SK-N-SH treated with all-trans-retinoic acid at 6 μM for 48 hours (cell line): ENCODE data around the gene MTOR.

Experiments used
- ATAC-seq: fragments of 200-7000 bp; cut with Tn5 transposase; 3 replicates; pipeline ENCODE4 v1.9.1; 2020; ENCODE audit warnings: mild to moderate bottlenecking, moderate library complexity
- ARNTL ChIP-seq: fragments of 450-650 bp; formaldehyde crosslinking; IDR thresholded peaks from 2 replicates; pipeline ENCODE4 v1.5.0; 2020; ENCODE audit warnings: low read depth, mild to moderate bottlenecking, moderate library complexity, borderline replicate concordance
- BACH2 ChIP-seq: fragments of 250-450 bp; sonication (Bioruptor Pico); IDR thresholded peaks from 2 replicates; pipeline ENCODE4 v1.9.0; 2021; ENCODE audit warnings: mild to moderate bottlenecking, borderline replicate concordance
- ESRRG ChIP-seq: fragments of 250-450 bp; sonication (Bioruptor Pico); IDR thresholded peaks from 2 replicates; pipeline ENCODE4 v1.6.1; 2021; ENCODE audit warnings: mild to moderate bottlenecking
- GLIS3 ChIP-seq: fragments of 250-450 bp; sonication (Bioruptor Pico); IDR thresholded peaks from 2 replicates; pipeline ENCODE4 v1.5.0; 2020; ENCODE audit warnings: mild to moderate bottlenecking, moderate library complexity
- ISL1 ChIP-seq: fragments of 250-450 bp; sonication (Bioruptor Pico); IDR thresholded peaks from 2 replicates; pipeline ENCODE4 v2.1.2; 2022; ENCODE audit warnings: mild to moderate bottlenecking, moderate library complexity
- PPARA ChIP-seq: fragments of 250-450 bp; sonication (Bioruptor Pico); IDR thresholded peaks from 2 replicates; pipeline ENCODE4 v1.5.0; 2020; ENCODE audit warnings: mild to moderate bottlenecking, borderline replicate concordance
- RARB ChIP-seq: fragments of 250-450 bp; sonication (Bioruptor Pico); IDR thresholded peaks from 2 replicates; pipeline ENCODE4 v1.8.0; 2021; ENCODE audit warnings: mild to moderate bottlenecking, moderate library complexity
- SNAI2 ChIP-seq: fragments of 250-450 bp; sonication (Bioruptor Pico); IDR thresholded peaks from 2 replicates; pipeline ENCODE4 v1.5.0; 2020; ENCODE audit warnings: mild to moderate bottlenecking, moderate library complexity
- TCF4 ChIP-seq: fragments of 250-450 bp; sonication (Bioruptor Pico); IDR thresholded peaks from 2 replicates; pipeline ENCODE4 v1.8.0; 2021; ENCODE audit warnings: mild to moderate bottlenecking, moderate library complexity, borderline replicate concordance
- TOX ChIP-seq: fragments of 250-450 bp; sonication (Bioruptor Pico); IDR thresholded peaks from 2 replicates; pipeline ENCODE4 v1.8.0; 2021; ENCODE audit warnings: mild to moderate bottlenecking, moderate library complexity, borderline replicate concordance
- ZC3H10 ChIP-seq: fragments of 250-450 bp; sonication (Bioruptor Pico); IDR thresholded peaks from 2 replicates; pipeline ENCODE4 v1.5.1; 2021; ENCODE audit warnings: mild to moderate bottlenecking, moderate library complexity
- ZFP3 ChIP-seq: fragments of 250-450 bp; sonication (Bioruptor Pico); IDR thresholded peaks from 2 replicates; pipeline ENCODE4 v1.5.0; 2020; ENCODE audit warnings: mild to moderate bottlenecking, moderate library complexity
- ZFP30 ChIP-seq: fragments of 450-650 bp; formaldehyde crosslinking; IDR thresholded peaks from 2 replicates; pipeline ENCODE4 v1.5.0; 2022; ENCODE audit warnings: mild to moderate bottlenecking, moderate library complexity
- ZNF70 ChIP-seq: fragments of 450-650 bp; formaldehyde crosslinking; IDR thresholded peaks from 2 replicates; pipeline ENCODE4 v1.5.0; 2020; ENCODE audit warnings: mild to moderate bottlenecking, moderate library complexity
- ZNF8 ChIP-seq: fragments of 450-650 bp; formaldehyde crosslinking; IDR thresholded peaks from 2 replicates; pipeline ENCODE4 v1.5.0; 2020; ENCODE audit warnings: mild to moderate bottlenecking, moderate library complexity
- TF ChIP-seq, protein P1 (sequence below): fragments of 250-450 bp; sonication (Bioruptor Pico); IDR thresholded peaks from 2 replicates; pipeline ENCODE4 v1.5.1; 2021; ENCODE audit warnings: mild to moderate bottlenecking, moderate library complexity
- TF ChIP-seq, protein P2 (sequence below): fragments of 250-450 bp; sonication (Bioruptor Pico); IDR thresholded peaks from 2 replicates; pipeline ENCODE4 v1.5.1; 2020; ENCODE audit warnings: low read depth, mild to moderate bottlenecking, moderate library complexity
- TF ChIP-seq, protein P3 (sequence below): fragments of 250-450 bp; sonication (Bioruptor Pico); IDR thresholded peaks from 2 replicates; pipeline ENCODE4 v1.8.0; 2021; ENCODE audit warnings: low read depth, mild to moderate bottlenecking, moderate library complexity, borderline replicate concordance
- TF ChIP-seq, protein P4 (sequence below): fragments of 250-450 bp; sonication (Bioruptor Pico); IDR thresholded peaks from 2 replicates; pipeline ENCODE4 v1.8.0; 2020; ENCODE audit warnings: mild to moderate bottlenecking, moderate library complexity, borderline replicate concordance

MTOR gene

DNA sequence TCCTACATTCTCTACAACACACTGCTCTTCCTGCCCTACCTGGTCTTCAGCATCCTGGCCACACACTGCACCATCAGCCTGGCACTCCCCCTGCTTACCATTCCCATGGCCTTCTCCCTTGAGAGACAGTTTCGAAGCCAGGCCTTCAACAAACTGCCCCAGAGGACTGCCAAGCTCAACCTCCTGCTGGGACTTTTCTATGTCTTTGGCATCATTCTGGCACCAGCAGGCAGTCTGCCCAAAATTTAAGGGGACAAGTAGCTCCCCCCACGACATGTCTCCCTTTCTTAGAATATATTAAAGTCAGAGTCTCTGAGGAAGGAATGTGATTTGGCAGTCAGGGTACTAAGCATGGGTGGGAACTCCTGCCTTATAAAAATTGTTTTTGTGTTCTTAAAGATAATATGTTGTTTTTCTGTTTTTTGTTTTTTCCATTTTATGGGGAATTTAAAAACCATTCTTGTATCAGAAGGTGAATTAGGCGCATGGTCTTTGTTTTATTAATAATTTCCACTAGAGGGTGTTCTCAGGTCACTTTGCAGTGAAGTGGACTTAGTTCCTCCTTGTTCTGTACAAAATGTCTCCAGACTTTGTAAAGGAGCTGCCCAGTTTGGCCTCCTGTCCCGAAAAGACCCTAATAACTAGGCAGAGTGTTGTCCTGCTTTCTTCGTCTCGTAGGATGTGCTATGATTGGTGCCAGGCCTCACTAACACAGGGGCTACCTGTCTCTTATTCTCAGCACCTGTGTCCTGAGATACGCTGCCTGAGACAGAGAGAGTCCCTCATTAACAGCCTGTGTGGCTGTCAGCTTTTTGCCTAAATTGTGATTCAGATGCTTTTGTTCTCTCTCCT is 23.8 kb upstream of the MTOR start:
- peak; percentile 75 for ATAC-seq
- TF ChIP-seq ZFP30 (CRISPR knock-in tag) = no peak
- no peak for TF ChIP-seq BACH2 (CRISPR knock-in tag)
- no peak for TF ChIP-seq ZFP3
- no peak for TF ChIP-seq ZNF8 (CRISPR knock-in tag)
- TF ChIP-seq PPARA (CRISPR knock-in tag) = no peak
- no peak for TF ChIP-seq TOX
- TF ChIP-seq, protein P1, sequence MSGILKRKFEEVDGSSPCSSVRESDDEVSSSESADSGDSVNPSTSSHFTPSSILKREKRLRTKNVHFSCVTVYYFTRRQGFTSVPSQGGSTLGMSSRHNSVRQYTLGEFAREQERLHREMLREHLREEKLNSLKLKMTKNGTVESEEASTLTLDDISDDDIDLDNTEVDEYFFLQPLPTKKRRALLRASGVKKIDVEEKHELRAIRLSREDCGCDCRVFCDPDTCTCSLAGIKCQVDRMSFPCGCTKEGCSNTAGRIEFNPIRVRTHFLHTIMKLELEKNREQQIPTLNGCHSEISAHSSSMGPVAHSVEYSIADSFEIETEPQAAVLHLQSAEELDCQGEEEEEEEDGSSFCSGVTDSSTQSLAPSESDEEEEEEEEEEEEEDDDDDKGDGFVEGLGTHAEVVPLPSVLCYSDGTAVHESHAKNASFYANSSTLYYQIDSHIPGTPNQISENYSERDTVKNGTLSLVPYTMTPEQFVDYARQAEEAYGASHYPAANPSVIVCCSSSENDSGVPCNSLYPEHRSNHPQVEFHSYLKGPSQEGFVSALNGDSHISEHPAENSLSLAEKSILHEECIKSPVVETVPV (CRISPR knock-in tag) = no peak
- TF ChIP-seq, protein P2, sequence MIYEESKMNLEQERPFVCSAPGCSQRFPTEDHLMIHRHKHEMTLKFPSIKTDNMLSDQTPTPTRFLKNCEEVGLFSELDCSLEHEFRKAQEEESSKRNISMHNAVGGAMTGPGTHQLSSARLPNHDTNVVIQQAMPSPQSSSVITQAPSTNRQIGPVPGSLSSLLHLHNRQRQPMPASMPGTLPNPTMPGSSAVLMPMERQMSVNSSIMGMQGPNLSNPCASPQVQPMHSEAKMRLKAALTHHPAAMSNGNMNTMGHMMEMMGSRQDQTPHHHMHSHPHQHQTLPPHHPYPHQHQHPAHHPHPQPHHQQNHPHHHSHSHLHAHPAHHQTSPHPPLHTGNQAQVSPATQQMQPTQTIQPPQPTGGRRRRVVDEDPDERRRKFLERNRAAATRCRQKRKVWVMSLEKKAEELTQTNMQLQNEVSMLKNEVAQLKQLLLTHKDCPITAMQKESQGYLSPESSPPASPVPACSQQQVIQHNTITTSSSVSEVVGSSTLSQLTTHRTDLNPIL = no peak
- TF ChIP-seq ZNF70 (CRISPR knock-in tag) = no peak

DNA sequence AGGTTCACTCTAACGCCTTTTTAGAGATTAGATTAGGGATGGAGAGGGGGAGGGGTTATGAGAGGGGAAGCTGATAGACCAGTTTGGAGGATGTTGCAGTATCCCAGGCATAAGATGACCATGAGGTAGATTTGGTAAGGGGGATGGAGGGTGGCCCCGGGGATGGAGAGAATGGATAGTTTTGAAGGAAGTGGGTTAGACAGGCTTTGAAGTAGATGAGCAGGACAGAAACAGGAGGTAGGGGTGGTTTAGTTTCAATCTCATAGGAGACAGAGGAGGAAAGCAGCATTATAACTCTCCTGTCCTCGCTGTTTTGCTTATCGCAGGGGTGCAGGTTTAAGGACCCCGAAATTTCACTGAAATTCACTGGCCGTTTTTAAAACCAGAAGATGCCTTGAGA is 22.4 kb upstream of the MTOR start:
- ATAC-seq = no peak
- TF ChIP-seq ZC3H10 (CRISPR knock-in tag) (no peak), BACH2 (CRISPR knock-in tag) (no peak), PPARA (CRISPR knock-in tag) (no peak), SNAI2 (no peak), ISL1 (CRISPR knock-in tag) (no peak), ZFP3 (no peak), TCF4 (CRISPR knock-in tag) (no peak), ARNTL (CRISPR knock-in tag) (no peak)
- TF ChIP-seq, protein P3, sequence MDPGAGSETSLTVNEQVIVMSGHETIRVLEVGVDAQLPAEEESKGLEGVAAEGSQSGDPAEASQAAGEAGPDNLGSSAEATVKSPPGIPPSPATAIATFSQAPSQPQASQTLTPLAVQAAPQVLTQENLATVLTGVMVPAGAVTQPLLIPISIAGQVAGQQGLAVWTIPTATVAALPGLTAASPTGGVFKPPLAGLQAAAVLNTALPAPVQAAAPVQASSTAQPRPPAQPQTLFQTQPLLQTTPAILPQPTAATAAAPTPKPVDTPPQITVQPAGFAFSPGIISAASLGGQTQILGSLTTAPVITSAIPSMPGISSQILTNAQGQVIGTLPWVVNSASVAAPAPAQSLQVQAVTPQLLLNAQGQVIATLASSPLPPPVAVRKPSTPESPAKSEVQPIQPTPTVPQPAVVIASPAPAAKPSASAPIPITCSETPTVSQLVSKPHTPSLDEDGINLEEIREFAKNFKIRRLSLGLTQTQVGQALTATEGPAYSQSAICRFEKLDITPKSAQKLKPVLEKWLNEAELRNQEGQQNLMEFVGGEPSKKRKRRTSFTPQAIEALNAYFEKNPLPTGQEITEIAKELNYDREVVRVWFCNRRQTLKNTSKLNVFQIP = no peak

DNA sequence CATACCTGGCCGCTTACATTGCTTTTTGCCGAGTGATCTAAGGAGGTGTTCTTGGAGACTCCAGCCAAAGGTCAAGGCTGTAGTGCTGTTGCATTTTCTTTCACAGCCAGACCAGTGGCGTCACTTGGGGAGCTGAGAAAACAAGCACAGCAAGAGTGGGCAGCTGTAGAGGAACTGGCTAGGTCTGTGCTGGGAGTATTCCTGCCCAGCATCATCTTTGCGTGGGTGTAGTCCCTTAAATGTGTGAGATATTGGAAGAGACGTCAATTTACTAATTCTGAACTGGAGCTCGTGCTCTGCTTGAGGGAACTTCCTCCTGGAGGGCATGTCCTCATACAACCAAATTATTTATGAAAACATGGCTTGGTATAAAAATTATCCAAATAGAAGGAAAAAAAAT is 20.8 kb upstream of the MTOR start:
- TF ChIP-seq ARNTL (CRISPR knock-in tag) (no peak), TOX (no peak), ZFP3 (no peak), TCF4 (CRISPR knock-in tag) (no peak), ESRRG (CRISPR knock-in tag) (no peak), RARB (CRISPR knock-in tag) (no peak), ZNF70 (CRISPR knock-in tag) (no peak), PPARA (CRISPR knock-in tag) (no peak), BACH2 (CRISPR knock-in tag) (no peak), ZFP30 (CRISPR knock-in tag) (no peak), GLIS3 (CRISPR knock-in tag) (no peak), SNAI2 (no peak), ISL1 (CRISPR knock-in tag) (no peak)
- TF ChIP-seq, protein P3 = no peak
- TF ChIP-seq, protein P1 (CRISPR knock-in tag) = no peak
- TF ChIP-seq, protein P4, sequence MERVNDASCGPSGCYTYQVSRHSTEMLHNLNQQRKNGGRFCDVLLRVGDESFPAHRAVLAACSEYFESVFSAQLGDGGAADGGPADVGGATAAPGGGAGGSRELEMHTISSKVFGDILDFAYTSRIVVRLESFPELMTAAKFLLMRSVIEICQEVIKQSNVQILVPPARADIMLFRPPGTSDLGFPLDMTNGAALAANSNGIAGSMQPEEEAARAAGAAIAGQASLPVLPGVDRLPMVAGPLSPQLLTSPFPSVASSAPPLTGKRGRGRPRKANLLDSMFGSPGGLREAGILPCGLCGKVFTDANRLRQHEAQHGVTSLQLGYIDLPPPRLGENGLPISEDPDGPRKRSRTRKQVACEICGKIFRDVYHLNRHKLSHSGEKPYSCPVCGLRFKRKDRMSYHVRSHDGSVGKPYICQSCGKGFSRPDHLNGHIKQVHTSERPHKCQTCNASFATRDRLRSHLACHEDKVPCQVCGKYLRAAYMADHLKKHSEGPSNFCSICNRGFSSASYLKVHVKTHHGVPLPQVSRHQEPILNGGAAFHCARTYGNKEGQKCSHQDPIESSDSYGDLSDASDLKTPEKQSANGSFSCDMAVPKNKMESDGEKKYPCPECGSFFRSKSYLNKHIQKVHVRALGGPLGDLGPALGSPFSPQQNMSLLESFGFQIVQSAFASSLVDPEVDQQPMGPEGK = no peak
- TF ChIP-seq, protein P2 = no peak
- no peak for ATAC-seq
